K562 (cell line): Measurements from ENCODE around the gene MRRF. TPM values are rescaled to one million over a fixed set of nuclear protein-coding genes. Genes with fewer than 3 reads are reported as not detected.

ENCODE experiments used
- ASH1L ChIP-seq: fragments of 450-650 bp; IDR thresholded peaks from 2 replicates; pipeline ENCODE4 v1.6.1; 2018; ENCODE audit warnings: borderline replicate concordance, mild to moderate bottlenecking, low read depth; ENCODE audit not compliant: partially characterized antibody
- ESRRA ChIP-seq: fragments of 450-650 bp; IDR thresholded peaks from 2 replicates; pipeline ENCODE4 v1.6.1; 2014; ENCODE audit warnings: low read depth, mild to moderate bottlenecking, moderate library complexity, borderline replicate concordance
- FOXA1 ChIP-seq: fragments of 450-650 bp; IDR thresholded peaks from 2 replicates; pipeline ENCODE4 v1.6.1; 2016; ENCODE audit warnings: mild to moderate bottlenecking, borderline replicate concordance
- HNRNPUL1 ChIP-seq: fragments of 200-400 bp; formaldehyde crosslinking; IDR thresholded peaks from 2 replicates; pipeline ENCODE4 v1.6.1; 2017; ENCODE audit warnings: low read length
- JUNB ChIP-seq: fragments of 450-650 bp; formaldehyde crosslinking; conservative IDR thresholded peaks from 2 replicates; pipeline ENCODE4 v1.4.0; 2020; ENCODE audit warnings: mild to moderate bottlenecking
- KHSRP ChIP-seq: fragments of 450-650 bp; IDR thresholded peaks from 2 replicates; pipeline ENCODE4 v1.6.1; 2017
- PRMT5 ChIP-seq: sonication (generic); formaldehyde crosslinking; IDR thresholded peaks from 2 replicates; pipeline ENCODE4 v1.5.0; 2020; ENCODE audit warnings: missing genetic modification reagents
- PRPF4 ChIP-seq: fragments of 200-400 bp; formaldehyde crosslinking; IDR thresholded peaks from one replicate; pipeline ENCODE4 v1.6.1; 2017; ENCODE audit warnings: low read length, low read depth, mild to moderate bottlenecking; ENCODE audit not compliant: insufficient read depth, poor library complexity, severe bottlenecking
- RAD51 ChIP-seq: fragments of 450-650 bp; IDR thresholded peaks from 2 replicates; pipeline ENCODE4 v1.7.1; 2016; ENCODE audit warnings: low read depth, mild to moderate bottlenecking, borderline replicate concordance
- SOX6 ChIP-seq: fragments of 450-650 bp; IDR thresholded peaks from 2 replicates; pipeline ENCODE4 v1.6.1; 2014; ENCODE audit warnings: mild to moderate bottlenecking
- SP2 ChIP-seq: IDR thresholded peaks from 2 replicates; pipeline ENCODE4 v1.6.1; 2011; ENCODE audit warnings: mild to moderate bottlenecking, low read depth, low read length, moderate library complexity; ENCODE audit not compliant: poor library complexity, severe bottlenecking; ENCODE audit errors: extremely low read depth
- ZNF133 ChIP-seq: fragments of 250-450 bp; sonication (Bioruptor Pico); IDR thresholded peaks from 2 replicates; pipeline ENCODE4 v1.4.0; 2020; ENCODE audit warnings: mild to moderate bottlenecking
- ZNF3 ChIP-seq: fragments of 250-450 bp; sonication (Bioruptor Pico); IDR thresholded peaks from 2 replicates; pipeline ENCODE4 v1.5.0; 2021; ENCODE audit warnings: mild to moderate bottlenecking, moderate library complexity
- ZNF57 ChIP-seq: fragments of 450-650 bp; formaldehyde crosslinking; IDR thresholded peaks from 2 replicates; pipeline ENCODE4 v1.4.0; 2020; ENCODE audit warnings: mild to moderate bottlenecking, moderate library complexity
- polyA plus RNA-seq, 8 experiments: library from polyadenylated mRNA; depleted of rRNA in 4 of 8; stranded (reverse) in 5 of 8; unstranded in 3 of 8; fragments of >200 nt; fragmentation: Nextera tagmentation in 2 of 8; fragmentation: Illumina TruSeq in 1 of 8; extraction: Ambion mirVana in 2 of 8; extraction: Trizol in 1 of 8; gene quantifications; 2 replicates each; pipeline versions ENCODE4 v1.2.1 to v1.2.3, GENCODE V29; 2011 to 2014; ENCODE audit warnings: inconsistent platforms in 1 of 8, missing spikeins in 1 of 8
- total RNA-seq, 7 experiments: library from RNA; depleted of rRNA in 6 of 7; stranded (reverse); fragments of >200 nt in 6 of 7; fragmentation: Illumina TruSeq in 2 of 7; extraction: Trizol in 2 of 7; gene quantifications; 2 replicates each; pipeline versions ENCODE4 v1.2.1 to v1.2.3, GENCODE V29; 2011 to 2021; ENCODE audit warnings: low replicate concordance in 1 of 7
- TF ChIP-seq, protein P1 (sequence below), 2 experiments: fragments of 450-650 bp; IDR thresholded peaks; 2 replicates each; pipeline ENCODE4 v1.6.1; 2016; ENCODE audit warnings: mild to moderate bottlenecking in 2 of 2, borderline replicate concordance in 1 of 2, low read depth in 1 of 2, moderate library complexity in 1 of 2
- TF ChIP-seq, protein P2 (sequence below): sonication (generic); formaldehyde crosslinking; IDR thresholded peaks from 2 replicates; pipeline ENCODE4 v1.5.0; 2020; ENCODE audit warnings: missing genetic modification reagents
- TF ChIP-seq, protein P3 (sequence below): fragments of 450-650 bp; IDR thresholded peaks from 2 replicates; pipeline ENCODE4 v1.6.1; 2016

The MRRF gene
- total and polyA plus RNA-seq, 9 of the 15 experiments (the other 6 are each of a cell fraction or from before 2014, with no cell fraction given): 55.0 to 105 (median 81.2) TPM

DNA sequence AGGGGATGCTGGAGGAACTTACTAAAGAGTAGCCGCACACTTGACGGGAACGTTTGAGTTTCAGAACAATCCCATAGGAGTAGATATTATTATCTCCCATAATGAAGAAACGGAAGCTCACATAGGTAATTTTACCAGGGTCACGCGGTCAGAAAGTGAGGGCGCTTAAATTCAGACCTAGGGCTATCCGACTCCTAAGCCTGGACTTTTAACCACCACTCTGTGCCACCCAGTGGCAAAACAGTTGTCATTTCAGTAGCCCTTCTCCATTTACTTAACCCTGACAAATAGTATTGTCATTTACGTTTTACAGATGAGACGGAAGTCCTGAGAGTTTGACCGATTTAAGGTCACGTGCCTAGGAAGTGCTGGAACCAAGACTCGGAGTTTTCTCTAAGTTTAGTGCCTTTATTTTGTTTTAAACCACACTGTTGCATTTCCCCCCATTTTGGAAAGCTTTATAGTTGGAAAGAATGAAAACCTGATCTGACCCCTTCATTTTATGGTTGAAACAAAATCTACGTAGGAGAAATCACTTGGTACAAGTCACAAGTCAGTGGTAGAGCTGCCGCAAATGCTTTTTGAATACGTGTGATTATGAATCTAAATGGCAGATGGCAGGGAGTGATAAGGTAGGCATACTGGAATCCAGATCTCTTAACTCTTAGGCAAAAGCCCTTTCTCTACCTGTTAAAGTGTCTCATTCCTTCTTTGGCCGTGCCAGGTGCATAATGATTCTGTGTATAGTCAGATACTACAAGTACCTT, 650 bp downstream of the MRRF start (continued):
- TF ChIP-seq, protein P1, sequence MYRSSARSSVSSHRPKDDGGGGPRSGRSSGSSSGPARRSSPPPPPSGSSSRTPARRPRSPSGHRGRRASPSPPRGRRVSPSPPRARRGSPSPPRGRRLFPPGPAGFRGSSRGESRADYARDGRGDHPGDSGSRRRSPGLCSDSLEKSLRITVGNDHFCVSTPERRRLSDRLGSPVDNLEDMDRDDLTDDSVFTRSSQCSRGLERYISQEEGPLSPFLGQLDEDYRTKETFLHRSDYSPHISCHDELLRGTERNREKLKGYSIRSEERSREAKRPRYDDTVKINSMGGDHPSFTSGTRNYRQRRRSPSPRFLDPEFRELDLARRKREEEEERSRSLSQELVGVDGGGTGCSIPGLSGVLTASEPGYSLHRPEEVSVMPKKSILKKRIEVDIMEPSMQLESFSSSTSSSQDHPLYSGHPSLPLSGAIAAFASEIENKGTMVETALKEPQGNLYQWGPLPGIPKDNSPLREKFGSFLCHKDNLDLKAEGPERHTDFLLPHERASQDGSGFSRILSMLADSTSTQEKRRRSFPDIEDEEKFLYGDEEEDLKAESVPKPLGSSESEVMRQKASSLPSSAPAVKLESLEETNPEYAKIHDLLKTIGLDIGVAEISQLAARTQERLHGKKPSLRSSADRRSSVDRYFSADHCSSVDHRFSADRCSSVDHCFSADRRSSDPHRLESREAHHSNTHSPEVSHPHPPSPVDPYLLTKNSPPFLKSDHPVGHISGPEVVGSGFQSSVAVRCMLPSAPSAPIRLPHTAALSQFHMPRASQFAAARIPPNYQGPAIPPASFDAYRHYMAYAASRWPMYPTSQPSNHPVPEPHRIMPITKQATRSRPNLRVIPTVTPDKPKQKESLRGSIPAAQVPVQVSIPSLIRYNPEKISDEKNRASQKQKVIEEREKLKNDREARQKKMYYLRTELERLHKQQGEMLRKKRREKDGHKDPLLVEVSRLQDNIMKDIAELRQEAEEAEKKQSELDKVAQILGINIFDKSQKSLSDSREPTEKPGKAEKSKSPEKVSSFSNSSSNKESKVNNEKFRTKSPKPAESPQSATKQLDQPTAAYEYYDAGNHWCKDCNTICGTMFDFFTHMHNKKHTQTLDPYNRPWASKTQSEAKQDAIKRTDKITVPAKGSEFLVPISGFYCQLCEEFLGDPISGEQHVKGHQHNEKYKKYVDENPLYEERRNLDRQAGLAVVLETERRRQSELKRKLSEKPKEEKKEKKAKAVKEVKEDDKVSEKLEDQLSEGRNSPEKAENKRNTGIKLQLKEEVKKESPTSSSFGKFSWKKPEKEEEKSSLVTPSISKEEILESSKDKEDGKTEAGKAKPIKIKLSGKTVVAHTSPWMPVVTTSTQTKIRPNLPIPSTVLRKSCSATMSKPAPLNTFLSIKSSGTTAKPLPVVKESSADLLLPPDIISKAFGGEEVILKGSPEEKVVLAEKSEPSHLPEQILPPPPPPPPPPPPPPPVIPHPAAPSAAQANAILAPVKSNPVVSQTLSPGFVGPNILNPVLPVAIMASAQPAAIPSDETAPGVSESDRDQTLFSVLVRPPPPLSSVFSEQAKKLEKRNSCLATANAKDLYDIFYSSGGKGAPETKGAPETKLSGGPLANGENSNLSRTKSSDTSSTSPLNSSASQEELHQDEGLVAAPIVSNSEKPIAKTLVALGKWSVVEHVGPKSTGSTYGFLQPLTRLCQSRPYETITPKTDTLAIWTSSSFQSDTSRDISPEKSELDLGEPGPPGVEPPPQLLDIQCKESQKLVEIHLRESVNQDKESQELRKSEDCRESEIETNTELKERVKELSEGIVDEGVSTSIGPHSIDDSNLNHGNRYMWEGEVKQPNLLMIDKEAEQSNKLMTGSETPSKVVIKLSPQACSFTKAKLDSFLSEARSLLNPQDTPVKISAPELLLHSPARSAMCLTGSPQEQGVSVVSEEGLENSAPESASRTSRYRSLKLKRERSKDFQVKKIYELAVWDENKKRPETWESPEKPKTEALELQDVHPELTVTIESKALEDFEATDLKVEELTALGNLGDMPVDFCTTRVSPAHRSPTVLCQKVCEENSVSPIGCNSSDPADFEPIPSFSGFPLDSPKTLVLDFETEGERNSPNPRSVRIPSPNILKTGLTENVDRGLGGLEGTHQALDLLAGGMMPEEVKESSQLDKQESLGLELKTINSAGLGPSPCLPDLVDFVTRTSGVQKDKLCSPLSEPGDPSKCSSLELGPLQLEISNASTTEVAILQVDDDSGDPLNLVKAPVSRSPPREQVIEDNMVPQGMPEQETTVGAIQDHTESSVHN (IDR thresholded peaks at IDR 0.05; ENCODE audit: borderline replicate concordance in 1 of 2, low read depth in 1 of 2): no peak
- TF ChIP-seq RAD51 (peak; percentile 88), FOXA1 (no peak), ASH1L (peak; percentile 31), KHSRP (no peak), ESRRA (no peak), SOX6 (no peak), ZNF3 (no peak), ZNF133 (CRISPR knock-in tag) (no peak), JUNB (CRISPR knock-in tag) (no peak), ZNF57 (CRISPR knock-in tag) (no peak), PRPF4 (no peak), PRMT5 (CRISPR knock-in tag) (no peak), HNRNPUL1 (no peak), SP2 (no peak)
- TF ChIP-seq, protein P2, sequence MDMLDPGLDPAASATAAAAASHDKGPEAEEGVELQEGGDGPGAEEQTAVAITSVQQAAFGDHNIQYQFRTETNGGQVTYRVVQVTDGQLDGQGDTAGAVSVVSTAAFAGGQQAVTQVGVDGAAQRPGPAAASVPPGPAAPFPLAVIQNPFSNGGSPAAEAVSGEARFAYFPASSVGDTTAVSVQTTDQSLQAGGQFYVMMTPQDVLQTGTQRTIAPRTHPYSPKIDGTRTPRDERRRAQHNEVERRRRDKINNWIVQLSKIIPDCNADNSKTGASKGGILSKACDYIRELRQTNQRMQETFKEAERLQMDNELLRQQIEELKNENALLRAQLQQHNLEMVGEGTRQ: peak; percentile 87
- TF ChIP-seq, protein P3, sequence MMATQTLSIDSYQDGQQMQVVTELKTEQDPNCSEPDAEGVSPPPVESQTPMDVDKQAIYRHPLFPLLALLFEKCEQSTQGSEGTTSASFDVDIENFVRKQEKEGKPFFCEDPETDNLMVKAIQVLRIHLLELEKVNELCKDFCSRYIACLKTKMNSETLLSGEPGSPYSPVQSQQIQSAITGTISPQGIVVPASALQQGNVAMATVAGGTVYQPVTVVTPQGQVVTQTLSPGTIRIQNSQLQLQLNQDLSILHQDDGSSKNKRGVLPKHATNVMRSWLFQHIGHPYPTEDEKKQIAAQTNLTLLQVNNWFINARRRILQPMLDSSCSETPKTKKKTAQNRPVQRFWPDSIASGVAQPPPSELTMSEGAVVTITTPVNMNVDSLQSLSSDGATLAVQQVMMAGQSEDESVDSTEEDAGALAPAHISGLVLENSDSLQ: no peak
